HepG2 (cell line): ENCODE results near the gene NT5C3B. TPM values are rescaled to one million over a fixed set of nuclear protein-coding genes. Genes with fewer than 3 reads are reported as not detected.

Experiments
- CCDC6 ChIP-seq: sonication (generic); formaldehyde crosslinking; IDR thresholded peaks from 2 replicates; pipeline ENCODE4 v1.8.1; 2022; ENCODE audit warnings: mild to moderate bottlenecking, missing genetic modification reagents, moderate library complexity
- CREBL2 ChIP-seq: sonication (generic); formaldehyde crosslinking; IDR thresholded peaks from 2 replicates; pipeline ENCODE4 v1.8.1; 2023; ENCODE audit warnings: missing genetic modification reagents, mild to moderate bottlenecking, borderline replicate concordance
- FUBP1 ChIP-seq: sonication (generic); formaldehyde crosslinking; IDR thresholded peaks from 2 replicates; pipeline ENCODE4 v1.5.1; 2020; ENCODE audit warnings: missing genetic modification reagents, mild to moderate bottlenecking, borderline replicate concordance
- GRHL1 ChIP-seq: sonication (generic); formaldehyde crosslinking; conservative IDR thresholded peaks from 2 replicates; pipeline ENCODE4 v1.8.0; 2022; ENCODE audit warnings: missing genetic modification reagents
- IRX3 ChIP-seq: sonication (generic); formaldehyde crosslinking; IDR thresholded peaks from 2 replicates; pipeline ENCODE4 v1.8.1; 2023; ENCODE audit warnings: mild to moderate bottlenecking, low read depth, missing genetic modification reagents, borderline replicate concordance
- PBX3 ChIP-seq: sonication (generic); formaldehyde crosslinking; IDR thresholded peaks from 2 replicates; pipeline ENCODE4 v1.8.1; 2023; ENCODE audit warnings: missing genetic modification reagents, inconsistent platforms, borderline replicate concordance
- POLR2AphosphoS2 ChIP-seq: IDR thresholded peaks from 2 replicates; pipeline ENCODE4 v1.6.1; 2011; ENCODE audit warnings: low read depth, low read length, improper control_type of control experiment
- TBX3 ChIP-seq: fragments of 450-650 bp; IDR thresholded peaks from 2 replicates; pipeline ENCODE4 v1.6.1; 2017; ENCODE audit warnings: antibody characterized with exemption, mild to moderate bottlenecking, inconsistent platforms, borderline replicate concordance
- TSC22D2 ChIP-seq: sonication (generic); formaldehyde crosslinking; IDR thresholded peaks from 2 replicates; pipeline ENCODE4 v1.5.1; 2020; ENCODE audit warnings: missing genetic modification reagents, mild to moderate bottlenecking, borderline replicate concordance
- ZNF235 ChIP-seq: sonication (generic); formaldehyde crosslinking; IDR thresholded peaks from 2 replicates; pipeline ENCODE4 v1.8.1; 2023; ENCODE audit warnings: mild to moderate bottlenecking, missing genetic modification reagents, borderline replicate concordance
- ZNF251 ChIP-seq: sonication (generic); formaldehyde crosslinking; IDR thresholded peaks from 2 replicates; pipeline ENCODE4 v1.9.0; 2021; ENCODE audit warnings: mild to moderate bottlenecking, missing genetic modification reagents
- ZNF672 ChIP-seq: sonication (generic); formaldehyde crosslinking; IDR thresholded peaks from 2 replicates; pipeline ENCODE4 v1.8.1; 2022; ENCODE audit warnings: missing genetic modification reagents
- ZNF674 ChIP-seq: sonication (generic); formaldehyde crosslinking; IDR thresholded peaks from 2 replicates; pipeline ENCODE4 v1.5.0; 2020; ENCODE audit warnings: low read depth, mild to moderate bottlenecking, missing genetic modification reagents
- ZNF703 ChIP-seq: sonication (generic); formaldehyde crosslinking; IDR thresholded peaks from 2 replicates; pipeline ENCODE4 v1.5.1; 2020; ENCODE audit warnings: missing genetic modification reagents, mild to moderate bottlenecking, moderate library complexity, borderline replicate concordance
- ZNF766 ChIP-seq: sonication (generic); formaldehyde crosslinking; IDR thresholded peaks from 2 replicates; pipeline ENCODE4 v1.5.0; 2020; ENCODE audit warnings: missing genetic modification reagents, borderline replicate concordance
- polyA plus RNA-seq, 8 experiments: library from polyadenylated mRNA; depleted of rRNA in 3 of 8; stranded (reverse) in 7 of 8; unstranded in 1 of 8; fragments of >200 nt; fragmentation: Illumina TruSeq in 4 of 8; extraction: Trizol in 4 of 8; gene quantifications; 2 replicates each; pipeline versions ENCODE4 v1.2.1 to v1.2.3, GENCODE V29; 2011 to 2016; ENCODE audit warnings: low read depth in 4 of 8, missing spikeins in 1 of 8, mixed read lengths in 1 of 8; ENCODE audit not compliant: insufficient read depth in 1 of 8
- total RNA-seq, 5 experiments: library from RNA; depleted of rRNA; stranded (reverse); fragments of >200 nt; fragmentation: Illumina TruSeq; extraction: Trizol; gene quantifications; 2 replicates each; pipeline ENCODE4 v1.2.3, GENCODE V29; 2016; ENCODE audit warnings: low read depth in 1 of 5
- TF ChIP-seq, protein P1 (sequence below): sonication (generic); formaldehyde crosslinking; IDR thresholded peaks from 2 replicates; pipeline ENCODE4 v1.4.0; 2020; ENCODE audit warnings: missing genetic modification reagents

NT5C3B gene
- total and polyA plus RNA-seq, 2 of the 13 experiments (the other 11 are each of a cell fraction or from before 2014, with no cell fraction given) = 104 to 126 TPM

DNA sequence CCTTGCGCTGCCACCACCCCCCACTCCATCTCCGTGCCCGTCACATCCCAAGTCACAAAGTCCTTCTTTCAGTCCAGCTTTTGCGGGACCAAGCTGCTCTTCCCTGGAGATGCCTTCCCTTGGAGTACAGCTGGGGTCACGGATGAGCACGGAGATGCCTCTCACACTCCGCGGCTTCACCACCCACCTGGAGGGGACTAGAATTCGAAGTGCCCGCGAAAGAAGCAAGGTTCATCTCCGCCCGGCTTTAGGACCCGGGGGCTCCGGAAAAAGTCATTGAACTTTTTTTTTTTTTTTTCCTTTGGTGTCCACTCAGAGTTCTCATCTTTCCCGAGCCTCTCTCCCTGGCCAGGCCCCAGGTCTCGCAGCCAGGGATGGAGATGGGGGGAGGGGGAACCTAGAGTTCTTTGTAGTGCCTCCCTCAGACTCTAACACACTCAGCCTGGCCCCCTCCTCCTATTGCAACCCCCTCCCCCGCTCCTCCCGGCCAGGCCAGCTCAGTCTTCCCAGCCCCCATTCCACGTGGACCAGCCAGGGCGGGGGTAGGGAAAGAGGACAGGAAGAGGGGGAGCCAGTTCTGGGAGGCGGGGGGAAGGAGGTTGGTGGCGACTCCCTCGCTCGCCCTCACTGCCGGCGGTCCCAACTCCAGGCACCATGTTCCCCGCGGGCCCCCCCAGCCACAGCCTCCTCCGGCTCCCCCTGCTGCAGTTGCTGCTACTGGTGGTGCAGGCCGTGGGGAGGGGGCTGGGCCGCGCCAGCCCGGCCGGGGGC is 23.5 kb downstream of the NT5C3B start, which contains the start of gene FKBP10 (continued):
- TF ChIP-seq PBX3 (CRISPR knock-in tag) = no peak
- TF ChIP-seq IRX3 (CRISPR knock-in tag) = no peak
- 0 out of 2 replicates have a peak, but pooled peaks have one; percentile 32 for TF ChIP-seq CCDC6 (CRISPR knock-in tag)
- TF ChIP-seq ZNF672 (CRISPR knock-in tag) = no peak
- TF ChIP-seq, protein P1, sequence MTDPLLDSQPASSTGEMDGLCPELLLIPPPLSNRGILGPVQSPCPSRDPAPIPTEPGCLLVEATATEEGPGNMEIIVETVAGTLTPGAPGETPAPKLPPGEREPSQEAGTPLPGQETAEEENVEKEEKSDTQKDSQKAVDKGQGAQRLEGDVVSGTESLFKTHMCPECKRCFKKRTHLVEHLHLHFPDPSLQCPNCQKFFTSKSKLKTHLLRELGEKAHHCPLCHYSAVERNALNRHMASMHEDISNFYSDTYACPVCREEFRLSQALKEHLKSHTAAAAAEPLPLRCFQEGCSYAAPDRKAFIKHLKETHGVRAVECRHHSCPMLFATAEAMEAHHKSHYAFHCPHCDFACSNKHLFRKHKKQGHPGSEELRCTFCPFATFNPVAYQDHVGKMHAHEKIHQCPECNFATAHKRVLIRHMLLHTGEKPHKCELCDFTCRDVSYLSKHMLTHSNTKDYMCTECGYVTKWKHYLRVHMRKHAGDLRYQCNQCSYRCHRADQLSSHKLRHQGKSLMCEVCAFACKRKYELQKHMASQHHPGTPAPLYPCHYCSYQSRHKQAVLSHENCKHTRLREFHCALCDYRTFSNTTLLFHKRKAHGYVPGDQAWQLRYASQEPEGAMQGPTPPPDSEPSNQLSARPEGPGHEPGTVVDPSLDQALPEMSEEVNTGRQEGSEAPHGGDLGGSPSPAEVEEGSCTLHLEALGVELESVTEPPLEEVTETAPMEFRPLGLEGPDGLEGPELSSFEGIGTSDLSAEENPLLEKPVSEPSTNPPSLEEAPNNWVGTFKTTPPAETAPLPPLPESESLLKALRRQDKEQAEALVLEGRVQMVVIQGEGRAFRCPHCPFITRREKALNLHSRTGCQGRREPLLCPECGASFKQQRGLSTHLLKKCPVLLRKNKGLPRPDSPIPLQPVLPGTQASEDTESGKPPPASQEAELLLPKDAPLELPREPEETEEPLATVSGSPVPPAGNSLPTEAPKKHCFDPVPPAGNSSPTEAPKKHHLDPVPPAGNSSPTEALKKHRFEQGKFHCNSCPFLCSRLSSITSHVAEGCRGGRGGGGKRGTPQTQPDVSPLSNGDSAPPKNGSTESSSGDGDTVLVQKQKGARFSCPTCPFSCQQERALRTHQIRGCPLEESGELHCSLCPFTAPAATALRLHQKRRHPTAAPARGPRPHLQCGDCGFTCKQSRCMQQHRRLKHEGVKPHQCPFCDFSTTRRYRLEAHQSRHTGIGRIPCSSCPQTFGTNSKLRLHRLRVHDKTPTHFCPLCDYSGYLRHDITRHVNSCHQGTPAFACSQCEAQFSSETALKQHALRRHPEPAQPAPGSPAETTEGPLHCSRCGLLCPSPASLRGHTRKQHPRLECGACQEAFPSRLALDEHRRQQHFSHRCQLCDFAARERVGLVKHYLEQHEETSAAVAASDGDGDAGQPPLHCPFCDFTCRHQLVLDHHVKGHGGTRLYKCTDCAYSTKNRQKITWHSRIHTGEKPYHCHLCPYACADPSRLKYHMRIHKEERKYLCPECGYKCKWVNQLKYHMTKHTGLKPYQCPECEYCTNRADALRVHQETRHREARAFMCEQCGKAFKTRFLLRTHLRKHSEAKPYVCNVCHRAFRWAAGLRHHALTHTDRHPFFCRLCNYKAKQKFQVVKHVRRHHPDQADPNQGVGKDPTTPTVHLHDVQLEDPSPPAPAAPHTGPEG (CRISPR knock-in tag) = no peak
- TF ChIP-seq ZNF703 = no peak
- TF ChIP-seq POLR2AphosphoS2 = no peak
- no peak; the same call in 1 of the 2 replicates for TF ChIP-seq ZNF766 (CRISPR knock-in tag)
- no peak for TF ChIP-seq ZNF674
- no peak for TF ChIP-seq FUBP1 (CRISPR knock-in tag)
- no peak; the same call in 1 of the 2 replicates for TF ChIP-seq ZNF235 (CRISPR knock-in tag)
- TF ChIP-seq ZNF251 (CRISPR knock-in tag) = no peak
- TF ChIP-seq TBX3 = no peak
- no peak for TF ChIP-seq TSC22D2 (CRISPR knock-in tag)
- no peak for TF ChIP-seq GRHL1 (CRISPR knock-in tag)
- no peak for TF ChIP-seq CREBL2 (CRISPR knock-in tag)
